HCT116 (cell line): ENCODE data around the gene CCDC71. TPM values are rescaled to one million over a fixed set of nuclear protein-coding genes. Genes with fewer than 3 reads are reported as not detected.

Experiments used
- ATAC-seq: fragments of 200-7000 bp; cut with Tn5 transposase; 2 replicates; pipeline ENCODE4 v1.9.1; 2020; ENCODE audit warnings: mild to moderate bottlenecking, moderate library complexity
- BruUV-seq: library from RNA; stranded (reverse); fragments of 400-500 nt; replicated peaks from 2 replicates; lab custom pipeline; 2021; lab: Mats Ljungman, UMichigan
- CTCF ChIA-PET: fragments of 300-600 bp; sonication (Branson Sonifier 250); formaldehyde crosslinking; loops from one replicate; lab custom pipeline; 2021; ENCODE audit warnings: antibody characterized with exemption; lab: Charles Lee
- POLR2A ChIA-PET: fragments of 300-600, 350-600 bp; sonication (Branson Sonifier 250); formaldehyde crosslinking; loops from one replicate; lab custom pipeline; 2021; ENCODE audit warnings: antibody characterized with exemption; lab: Charles Lee
- RAD21 ChIA-PET, 2 experiments: fragments of 300-600 bp; sonication (Branson Sonifier 250); formaldehyde crosslinking; loops; one replicate each; lab custom pipeline; 2023; ENCODE audit warnings: low total read pairs in 2 of 2; ENCODE audit not compliant: uncharacterized antibody in 2 of 2, unreplicated experiment in 2 of 2, low non-redundant PET in 1 of 2; lab: Charles Lee
- DNase-seq: peaks from one replicate; pipeline ENCODE4 v3.0.0-alpha.2; 2010; ENCODE audit warnings: low read depth, low spot score
- H2AFZ ChIP-seq: fragments of 200-600 bp; shearing (Covaris generic), sonication (generic); 2 replicates; pipeline ENCODE4 v1.6.1; 2017; ENCODE audit warnings: low read depth, mixed run types, mixed read lengths, antibody characterized with exemption, low read length; ENCODE audit not compliant: poor library complexity, severe bottlenecking
- H3K27ac ChIP-seq: 2 replicates; pipeline ENCODE4 v1.5.1; 2012; ENCODE audit warnings: low read depth, low read length
- H3K27me3 ChIP-seq: fragments of 200-600 bp; sonication (generic); 2 replicates; pipeline ENCODE4 v1.6.1; 2016; ENCODE audit warnings: mixed run types, low read length, mixed read lengths; ENCODE audit not compliant: insufficient read depth
- H3K36me3 ChIP-seq, 2 experiments: fragments of 200-500 bp in 1 of 2; fragments of 200-600 bp in 1 of 2; sonication (Bioruptor generic) in 1 of 2; sonication (generic) in 1 of 2; 2 replicates each; pipeline versions ENCODE4 v1.5.1 to v1.6.1; 2014 to 2016; ENCODE audit warnings: low read length in 2 of 2, inconsistent platforms in 1 of 2, mixed read lengths in 1 of 2, mixed run types in 1 of 2; ENCODE audit not compliant: insufficient read depth in 2 of 2, control insufficient read depth in 1 of 2
- H3K4me1 ChIP-seq, 2 experiments: fragments of 200-600 bp in 1 of 2; sonication (generic) in 1 of 2; 2 replicates each; pipeline versions ENCODE4 v1.5.1 to v1.6.1; 2012 to 2017; ENCODE audit warnings: low read length in 2 of 2, inconsistent platforms in 1 of 2, mild to moderate bottlenecking in 1 of 2, mixed read lengths in 1 of 2, mixed run types in 1 of 2, moderate library complexity in 1 of 2; ENCODE audit not compliant: insufficient read depth in 2 of 2, control insufficient read depth in 1 of 2
- H3K4me2 ChIP-seq: fragments of 200-600 bp; sonication (generic); 2 replicates; pipeline ENCODE4 v1.6.1; 2017; ENCODE audit warnings: mixed run types, low read length, mixed read lengths
- H3K4me3 ChIP-seq, 2 experiments: fragments of 200-600 bp in 1 of 2; sonication (generic) in 1 of 2; replicated peaks in 1 of 2; 2 replicates each; pipeline ENCODE4 v1.5.1; 2011 to 2016; ENCODE audit warnings: low read length in 2 of 2, control low read depth in 1 of 2, low read depth in 1 of 2, mild to moderate bottlenecking in 1 of 2, mixed read lengths in 1 of 2, mixed run types in 1 of 2
- H3K79me2 ChIP-seq: fragments of 200-600 bp; sonication (generic); 2 replicates; pipeline ENCODE4 v1.6.1; 2017; ENCODE audit warnings: mild to moderate bottlenecking, mixed run types, low read length, moderate library complexity, mixed read lengths; ENCODE audit not compliant: insufficient read depth
- H3K9ac ChIP-seq: fragments of 200-600 bp; sonication (generic); 2 replicates; pipeline ENCODE4 v1.6.1; 2016; ENCODE audit warnings: low read length, mixed read lengths
- H3K9me2 ChIP-seq: fragments of 200-600 bp; sonication (generic), shearing (Covaris generic); 2 replicates; pipeline ENCODE4 v1.6.1; 2017; ENCODE audit warnings: mixed run types, mild to moderate bottlenecking, moderate library complexity; ENCODE audit not compliant: insufficient read depth
- H3K9me3 ChIP-seq, 2 experiments: fragments of 200-500 bp in 1 of 2; fragments of 200-600 bp in 1 of 2; sonication (Bioruptor generic) in 1 of 2; sonication (generic) in 1 of 2; 2 replicates each; pipeline ENCODE4 v1.6.1; 2014 to 2017; ENCODE audit warnings: low read length in 2 of 2, mixed read lengths in 2 of 2, inconsistent platforms in 1 of 2, low read depth in 1 of 2, mild to moderate bottlenecking in 1 of 2, mixed run types in 1 of 2, moderate library complexity in 1 of 2; ENCODE audit not compliant: control insufficient read depth in 1 of 2, insufficient read depth in 1 of 2
- H4K20me1 ChIP-seq: fragments of 200-600 bp; sonication (generic), shearing (Covaris generic); 2 replicates; pipeline ENCODE4 v1.6.1; 2017; ENCODE audit warnings: mixed run types, mild to moderate bottlenecking, moderate library complexity; ENCODE audit not compliant: insufficient read depth
- CBX3 ChIP-seq: IDR thresholded peaks from 2 replicates; pipeline ENCODE4 v1.6.1; 2012; ENCODE audit warnings: low read depth
- CEBPB ChIP-seq: IDR thresholded peaks from 2 replicates; pipeline ENCODE4 v1.6.1; 2012; ENCODE audit warnings: low read depth
- ELF1 ChIP-seq: IDR thresholded peaks from 2 replicates; pipeline ENCODE4 v1.6.1; 2012; ENCODE audit warnings: low read depth, borderline replicate concordance
- EZH2 ChIP-seq: fragments of 200-600 bp; sonication (generic); IDR thresholded peaks from 2 replicates; pipeline ENCODE4 v1.6.1; 2017; ENCODE audit warnings: antibody characterized with exemption, mixed run types
- FOSL1 ChIP-seq: IDR thresholded peaks from 2 replicates; pipeline ENCODE4 v1.6.1; 2012; ENCODE audit warnings: low read depth
- JUND ChIP-seq: IDR thresholded peaks from 2 replicates; pipeline ENCODE4 v1.6.1; 2012
- POLR2A ChIP-seq: IDR thresholded peaks from 2 replicates; pipeline ENCODE4 v1.7.0; 2011; ENCODE audit warnings: borderline replicate concordance; ENCODE audit not compliant: insufficient read depth, insufficient read length; ENCODE audit errors: extremely low read depth
- POLR2AphosphoS5 ChIP-seq: IDR thresholded peaks from 2 replicates; pipeline ENCODE4 v1.6.1; 2011; ENCODE audit warnings: mild to moderate bottlenecking, low read depth, low read length, moderate library complexity
- RAD21 ChIP-seq: IDR thresholded peaks from 2 replicates; pipeline ENCODE4 v1.6.1; 2012; ENCODE audit warnings: low read depth, mild to moderate bottlenecking
- SP1 ChIP-seq: IDR thresholded peaks from 2 replicates; pipeline ENCODE4 v1.6.1; 2012; ENCODE audit warnings: low read depth
- SRF ChIP-seq: IDR thresholded peaks from 2 replicates; pipeline ENCODE4 v1.6.1; 2012; ENCODE audit warnings: low read depth
- YY1 ChIP-seq: IDR thresholded peaks from 2 replicates; pipeline ENCODE4 v1.6.1; 2011; ENCODE audit warnings: low read length, low read depth, moderate library complexity, mild to moderate bottlenecking; ENCODE audit not compliant: insufficient replicate concordance; ENCODE audit errors: extremely low read depth
- ZBTB33 ChIP-seq: IDR thresholded peaks from 2 replicates; pipeline ENCODE4 v1.6.1; 2011; ENCODE audit warnings: mild to moderate bottlenecking, low read length, moderate library complexity; ENCODE audit not compliant: insufficient replicate concordance; ENCODE audit errors: extremely low read depth
- ZFX ChIP-seq: fragments of 450-650 bp; IDR thresholded peaks from 2 replicates; pipeline ENCODE4 v1.6.1; 2017
- ZNF274 ChIP-seq: fragments of 200-500 bp; sonication (Bioruptor generic); IDR thresholded peaks from 2 replicates; pipeline ENCODE4 v1.6.1; 2014; ENCODE audit warnings: mild to moderate bottlenecking, low read depth, low read length, inconsistent platforms
- intact Hi-C: fragments of 100-400 bp; cut with micrococcal nuclease; formaldehyde crosslinking; loops from 2 replicates; pipeline ENCODE4 v1.10.0; 2022
- total RNA-seq: library from RNA; stranded (reverse); gene quantifications from one replicate; pipeline ENCODE4 v1.2.1, GENCODE V29; 2021; ENCODE audit not compliant: unreplicated experiment
- TF ChIP-seq, protein P1 (sequence below), 3 experiments: fragments of 200-600 bp in 1 of 3; sonication (generic) in 1 of 3; IDR thresholded peaks in 2 of 3; conservative IDR thresholded peaks in 1 of 3; 2 replicates each; pipeline ENCODE4 v1.5.1; 2012 to 2017; ENCODE audit warnings: low read depth in 2 of 3, low read length in 2 of 3, antibody characterized with exemption in 1 of 3, borderline replicate concordance in 1 of 3, control low read depth in 1 of 3, mild to moderate bottlenecking in 1 of 3, mixed read lengths in 1 of 3, mixed run types in 1 of 3, moderate library complexity in 1 of 3; ENCODE audit not compliant: insufficient read depth in 1 of 3
- TF ChIP-seq, protein P2 (sequence below): IDR thresholded peaks from 2 replicates; pipeline ENCODE4 v1.6.1; 2012; ENCODE audit warnings: low read depth
- TF ChIP-seq, protein P3 (sequence below): IDR thresholded peaks from 2 replicates; pipeline ENCODE4 v1.6.1; 2012

The CCDC71 gene
- total RNA-seq, 1 experiment from 2014 or later: 32.8 TPM

DNA sequence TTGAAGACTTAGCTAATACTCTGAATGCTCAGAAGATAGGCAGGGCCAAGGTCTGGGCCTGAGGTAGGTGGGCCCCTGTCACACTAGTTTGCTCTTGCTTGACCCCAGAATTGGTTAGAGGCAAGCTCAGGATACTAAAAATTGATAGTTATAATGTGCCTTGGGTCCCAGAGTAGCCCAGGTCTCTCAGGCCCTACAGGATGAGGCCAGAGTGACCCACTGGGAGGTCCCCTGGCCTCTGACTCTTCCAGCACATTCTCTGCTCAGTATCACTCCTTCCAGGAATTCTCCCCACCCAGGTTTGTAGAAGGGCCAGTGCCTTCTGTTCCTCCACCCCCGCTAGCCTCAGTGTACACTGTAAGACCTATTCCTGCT, 4.6 kb upstream of the CCDC71 start:
- no TSS peak for BruUV-seq
- H3K4me3 ChIP-seq: peak overlapping the region; percentile 57 to 74
- RAD21 ChIA-PET: interaction anchor here (1.0 to 1.2 kb wide), 2 partner anchors 42 to 90 kb away, joined by 3 to 4 read pairs; no protein-coding TSS in a partner anchor
- POLR2A ChIA-PET: interaction anchor here (0.9 to 1.3 kb wide), 4 partner anchors 11 to 164 kb away, joined by 3 to 5 read pairs (median 4); partner anchors contain the start of genes LAMB2, QRICH1 and WDR6
- peaks cover 18 to 46% of the 10 kb centered on the region in 2 experiments for H3K4me1 ChIP-seq
- peak overlapping the region; percentile 70 for H3K9ac ChIP-seq
- peak overlapping the region; percentile 99 for H3K4me2 ChIP-seq
- peak overlapping the region; percentile 58 for H3K27ac ChIP-seq
- no peaks in the 10 kb centered on the region for H3K9me2 ChIP-seq
- no peaks in the 10 kb centered on the region for H4K20me1 ChIP-seq
- TF ChIP-seq JUND (no peak), EZH2 (no peak), ZFX (no peak; the same call in 1 of the 2 replicates), SP1 (no peak), ZBTB33 (no peak), RAD21 (no peak), CEBPB (no peak), FOSL1 (no peak), POLR2A (no peak), YY1 (no peak), POLR2AphosphoS5 (no peak; the same call in 1 of the 2 replicates), ELF1 (no peak), ZNF274 (no peak), SRF (no peak), CBX3 (no peak)
- TF ChIP-seq, protein P1, sequence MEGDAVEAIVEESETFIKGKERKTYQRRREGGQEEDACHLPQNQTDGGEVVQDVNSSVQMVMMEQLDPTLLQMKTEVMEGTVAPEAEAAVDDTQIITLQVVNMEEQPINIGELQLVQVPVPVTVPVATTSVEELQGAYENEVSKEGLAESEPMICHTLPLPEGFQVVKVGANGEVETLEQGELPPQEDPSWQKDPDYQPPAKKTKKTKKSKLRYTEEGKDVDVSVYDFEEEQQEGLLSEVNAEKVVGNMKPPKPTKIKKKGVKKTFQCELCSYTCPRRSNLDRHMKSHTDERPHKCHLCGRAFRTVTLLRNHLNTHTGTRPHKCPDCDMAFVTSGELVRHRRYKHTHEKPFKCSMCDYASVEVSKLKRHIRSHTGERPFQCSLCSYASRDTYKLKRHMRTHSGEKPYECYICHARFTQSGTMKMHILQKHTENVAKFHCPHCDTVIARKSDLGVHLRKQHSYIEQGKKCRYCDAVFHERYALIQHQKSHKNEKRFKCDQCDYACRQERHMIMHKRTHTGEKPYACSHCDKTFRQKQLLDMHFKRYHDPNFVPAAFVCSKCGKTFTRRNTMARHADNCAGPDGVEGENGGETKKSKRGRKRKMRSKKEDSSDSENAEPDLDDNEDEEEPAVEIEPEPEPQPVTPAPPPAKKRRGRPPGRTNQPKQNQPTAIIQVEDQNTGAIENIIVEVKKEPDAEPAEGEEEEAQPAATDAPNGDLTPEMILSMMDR (IDR thresholded peaks at IDR 0.05 in 2 of 3, conservative IDR thresholded peaks at IDR 0.05 in 1 of 3; ENCODE audit: borderline replicate concordance in 1 of 3, insufficient read depth in 1 of 3, low read depth in 2 of 3, low read length in 2 of 3): no peak
- TF ChIP-seq, protein P2, sequence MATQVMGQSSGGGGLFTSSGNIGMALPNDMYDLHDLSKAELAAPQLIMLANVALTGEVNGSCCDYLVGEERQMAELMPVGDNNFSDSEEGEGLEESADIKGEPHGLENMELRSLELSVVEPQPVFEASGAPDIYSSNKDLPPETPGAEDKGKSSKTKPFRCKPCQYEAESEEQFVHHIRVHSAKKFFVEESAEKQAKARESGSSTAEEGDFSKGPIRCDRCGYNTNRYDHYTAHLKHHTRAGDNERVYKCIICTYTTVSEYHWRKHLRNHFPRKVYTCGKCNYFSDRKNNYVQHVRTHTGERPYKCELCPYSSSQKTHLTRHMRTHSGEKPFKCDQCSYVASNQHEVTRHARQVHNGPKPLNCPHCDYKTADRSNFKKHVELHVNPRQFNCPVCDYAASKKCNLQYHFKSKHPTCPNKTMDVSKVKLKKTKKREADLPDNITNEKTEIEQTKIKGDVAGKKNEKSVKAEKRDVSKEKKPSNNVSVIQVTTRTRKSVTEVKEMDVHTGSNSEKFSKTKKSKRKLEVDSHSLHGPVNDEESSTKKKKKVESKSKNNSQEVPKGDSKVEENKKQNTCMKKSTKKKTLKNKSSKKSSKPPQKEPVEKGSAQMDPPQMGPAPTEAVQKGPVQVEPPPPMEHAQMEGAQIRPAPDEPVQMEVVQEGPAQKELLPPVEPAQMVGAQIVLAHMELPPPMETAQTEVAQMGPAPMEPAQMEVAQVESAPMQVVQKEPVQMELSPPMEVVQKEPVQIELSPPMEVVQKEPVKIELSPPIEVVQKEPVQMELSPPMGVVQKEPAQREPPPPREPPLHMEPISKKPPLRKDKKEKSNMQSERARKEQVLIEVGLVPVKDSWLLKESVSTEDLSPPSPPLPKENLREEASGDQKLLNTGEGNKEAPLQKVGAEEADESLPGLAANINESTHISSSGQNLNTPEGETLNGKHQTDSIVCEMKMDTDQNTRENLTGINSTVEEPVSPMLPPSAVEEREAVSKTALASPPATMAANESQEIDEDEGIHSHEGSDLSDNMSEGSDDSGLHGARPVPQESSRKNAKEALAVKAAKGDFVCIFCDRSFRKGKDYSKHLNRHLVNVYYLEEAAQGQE: no peak
- TF ChIP-seq, protein P3, sequence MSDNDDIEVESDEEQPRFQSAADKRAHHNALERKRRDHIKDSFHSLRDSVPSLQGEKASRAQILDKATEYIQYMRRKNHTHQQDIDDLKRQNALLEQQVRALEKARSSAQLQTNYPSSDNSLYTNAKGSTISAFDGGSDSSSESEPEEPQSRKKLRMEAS: no peak
- H3K9me3 ChIP-seq: no peaks in the 10 kb centered on the region
- DNase-seq (no peak), ATAC-seq (peak; percentile 30)
- H3K79me2 ChIP-seq: peaks cover 3% of the 10 kb centered on the region
- CTCF ChIA-PET: interaction anchor here (0.6 to 2.1 kb wide), 13 partner anchors 9 to 279 kb away, joined by 3 to 18 read pairs (median 5); partner anchors contain the start of genes QRICH1 and USP4
- no peaks in the 10 kb centered on the region for H3K36me3 ChIP-seq
- intact Hi-C loops: loop anchor here (1.0 to 5.0 kb wide), 3 partner anchors 92 to 279 kb away; partner anchors contain the start of gene GPX1
- H3K27me3 ChIP-seq: no peaks in the 10 kb centered on the region
- no peak overlapping the region for H2AFZ ChIP-seq
